ENCODE data around the gene HES2.
"Not testable (repeated sequence)": the region's sequence is repeated elsewhere in the genome, so short reads cannot be mapped to it uniquely, and the experiment has no call there.

Gene HES2

GRCh38 chr1:6418668-6419396, 887 bp downstream of the HES2 start:
- no peak for DNase-seq (ENCODE audit: low read depth, low spot score)

DNA sequence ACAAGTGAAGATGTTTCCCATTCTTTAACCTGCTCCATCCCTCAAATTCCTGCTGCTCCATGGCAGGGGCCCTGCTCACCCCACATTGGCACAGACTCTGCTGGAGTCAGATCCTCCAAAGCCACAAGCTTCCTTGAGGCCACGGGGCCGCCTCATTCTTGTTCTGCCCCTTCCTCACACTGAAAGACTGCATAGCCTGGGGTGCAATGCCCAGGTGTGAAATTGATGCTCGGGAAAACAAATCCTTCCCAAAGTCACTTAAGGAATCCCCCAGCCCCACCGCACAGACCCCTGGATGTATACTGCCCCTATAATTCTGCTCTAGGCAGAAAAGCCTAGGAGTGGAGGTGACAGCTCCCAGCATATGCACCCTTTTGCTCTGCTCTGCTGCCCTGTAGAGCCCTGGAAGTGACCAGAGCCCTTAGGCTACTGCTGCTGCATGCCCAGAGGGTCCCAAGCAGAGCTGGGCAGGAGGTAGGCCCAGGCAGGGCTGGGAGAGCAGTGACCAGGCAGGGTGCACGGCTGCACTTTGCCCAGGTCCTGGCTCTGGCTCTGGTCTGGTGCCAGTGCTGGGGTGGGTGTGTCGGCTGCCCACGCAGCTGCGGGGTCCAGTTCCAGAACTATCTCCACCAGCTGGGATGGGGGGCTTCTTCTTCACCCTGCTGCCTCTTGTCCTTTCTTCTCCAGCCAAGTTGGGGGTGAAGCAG, 1.6 kb downstream of the HES2 start:
- no peak for DNase-seq (ENCODE audit: low read depth, low spot score)

DNA sequence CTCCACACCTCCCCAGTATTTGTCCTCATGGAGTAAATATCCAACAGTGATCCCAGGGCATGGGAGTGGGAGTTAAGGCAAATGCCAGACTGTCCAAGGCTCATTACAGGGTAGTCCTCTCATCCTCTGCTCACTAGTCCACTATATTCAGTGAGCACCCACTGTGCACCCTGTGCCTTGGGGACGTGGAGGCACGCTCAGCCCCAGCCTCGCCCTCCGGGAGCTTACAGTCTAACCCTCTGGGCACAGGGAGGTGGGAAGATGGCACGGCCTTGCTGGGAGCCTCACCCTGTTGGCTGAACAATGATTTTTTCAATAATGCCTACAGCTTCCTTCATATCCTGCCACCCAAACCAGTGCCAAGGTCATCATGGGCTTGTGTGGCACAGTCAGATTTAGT, 2.8 kb downstream of the HES2 start:
- DNase-seq (ENCODE audit: low read depth, low spot score): no peak

DNA sequence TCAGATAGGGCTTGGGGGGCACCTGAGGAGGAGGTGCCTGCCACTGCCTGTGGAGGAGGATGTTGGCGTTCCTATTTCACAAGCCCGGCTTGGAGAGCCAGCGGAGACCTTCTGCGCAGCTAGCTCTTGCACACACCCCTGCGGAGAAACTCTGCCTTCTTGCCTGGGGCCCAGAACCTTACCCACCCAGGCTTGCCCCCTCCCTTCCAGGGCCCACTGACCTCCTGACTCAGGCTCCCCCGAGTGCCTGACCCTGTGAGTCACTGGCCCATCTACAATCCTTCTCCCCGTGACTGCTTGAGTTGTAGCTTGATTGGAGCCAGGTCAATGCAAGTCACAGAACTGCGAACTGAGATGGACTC, 3.4 kb downstream of the HES2 start:
- DNase-seq (ENCODE audit: low read depth, low spot score): no peak

- DNase-seq (ENCODE audit: low read depth, low spot score): no peak
Measured at GRCh38 chr1:6414881-6415626, 4.7 kb downstream of the HES2 start.

GRCh38 chr1:6414443-6414844, 5.3 kb downstream of the HES2 start:
- DNase-seq (ENCODE audit: low read depth, low spot score): peak; percentile 92

GRCh38 chr1:6412896-6413295, 6.8 kb downstream of the HES2 start:
- DNase-seq (ENCODE audit: low read depth, low spot score): no peak

GRCh38 chr1:6410248-6410893, 9.3 kb downstream of the HES2 start:
- DNase-seq (ENCODE audit: low read depth, low spot score): no peak

GRCh38 chr1:6409733-6410132, 10.0 kb downstream of the HES2 start:
- no peak for DNase-seq (ENCODE audit: low read depth, low spot score)

DNA sequence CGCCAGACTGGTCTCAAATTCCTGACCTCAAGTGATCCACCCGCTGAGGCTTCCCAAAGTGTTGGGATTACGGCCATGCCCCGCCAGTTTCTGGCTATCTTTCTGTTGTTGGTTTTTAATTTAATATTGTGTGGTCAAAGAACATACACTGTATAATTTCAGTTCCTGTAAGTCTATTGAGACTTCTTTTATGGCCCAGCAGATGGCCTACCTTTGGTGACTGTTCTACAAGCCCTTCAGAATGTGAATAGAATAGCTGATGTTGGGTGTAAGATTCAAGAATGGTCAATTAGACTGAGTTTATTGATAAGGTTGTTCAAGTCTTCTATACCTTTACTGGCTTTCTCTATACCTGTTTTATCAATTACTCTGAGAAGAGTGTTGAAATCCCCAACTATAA, 10.7 kb downstream of the HES2 start:
- DNase-seq (ENCODE audit: low read depth, low spot score): no peak

GRCh38 chr1:6408023-6408422, 11.7 kb downstream of the HES2 start:
- DNase-seq (ENCODE audit: low read depth, low spot score): no peak

- DNase-seq (ENCODE audit: low read depth, low spot score): no peak
Measured at GRCh38 chr1:6401673-6402072, 18.0 kb downstream of the HES2 start.

DNA sequence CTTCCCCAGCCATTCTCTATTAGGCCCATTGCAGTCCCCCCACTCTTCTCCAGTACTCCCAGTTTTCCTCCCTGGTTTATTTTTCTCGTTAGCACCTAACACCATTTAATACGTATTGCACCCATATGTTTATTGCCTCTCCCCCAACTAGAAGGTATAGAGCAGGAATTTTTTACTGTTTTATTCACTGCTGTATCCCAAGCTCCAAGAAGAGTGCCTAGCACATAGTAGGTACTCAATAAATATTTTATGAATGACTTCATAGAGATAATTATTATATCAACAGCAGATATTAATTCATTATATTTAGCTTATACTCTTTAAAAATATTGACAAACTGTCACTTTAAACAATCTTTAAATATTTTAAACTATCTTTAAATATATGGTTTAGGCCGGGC, 20.4 kb downstream of the HES2 start:
- DNase-seq (ENCODE audit: low read depth, low spot score): no peak

DNA sequence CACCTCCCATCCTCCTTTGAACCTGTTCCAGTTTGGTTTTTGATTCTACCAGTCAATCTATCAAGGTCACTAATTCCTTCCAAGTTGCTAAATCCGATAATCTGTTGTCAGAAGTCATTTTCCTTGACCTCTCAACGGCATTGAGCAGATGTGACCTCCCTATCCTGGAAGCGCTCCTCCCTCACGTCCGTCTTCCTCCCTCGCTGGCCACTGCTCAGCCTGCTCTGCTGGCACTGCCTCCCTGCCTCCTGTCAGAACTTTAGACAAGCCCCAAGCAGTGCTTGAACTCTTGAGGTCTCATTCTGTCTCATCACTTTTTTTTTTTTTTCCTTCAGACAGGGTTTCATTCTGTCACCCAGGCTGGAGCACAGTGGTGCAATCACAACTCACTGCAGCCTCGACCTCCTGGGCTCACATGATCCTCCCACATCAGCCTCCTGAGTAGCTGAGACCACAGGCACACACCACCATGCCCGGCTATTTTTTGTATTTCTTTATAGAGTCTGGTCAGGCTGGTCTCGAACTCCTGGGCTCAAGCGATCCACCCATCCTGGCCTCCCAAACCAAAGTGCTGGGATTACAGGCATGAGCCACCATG, 21.8 kb downstream of the HES2 start:
- DNase-seq (ENCODE audit: low read depth, low spot score): no peak

DNA sequence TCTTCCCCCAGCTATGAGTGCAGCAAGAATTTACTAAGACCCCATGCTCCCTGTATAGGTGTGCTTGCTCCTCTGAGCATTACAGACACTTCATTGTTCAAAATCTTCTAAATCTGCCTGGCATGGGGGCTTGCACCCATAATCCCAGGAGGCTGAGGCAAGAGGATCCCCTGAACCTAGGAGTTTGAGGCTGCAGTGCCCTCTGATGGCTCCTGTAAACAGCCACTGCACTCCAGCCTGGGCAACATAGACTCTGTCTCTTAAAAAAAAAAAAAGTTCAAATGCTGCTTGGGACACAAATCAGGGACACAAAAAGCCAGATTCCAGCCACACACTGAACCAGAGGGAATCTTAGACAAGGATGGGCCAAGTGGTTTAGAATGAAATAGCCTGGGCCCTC, 22.7 kb downstream of the HES2 start:
- DNase-seq (ENCODE audit: low read depth, low spot score): no peak

DNA sequence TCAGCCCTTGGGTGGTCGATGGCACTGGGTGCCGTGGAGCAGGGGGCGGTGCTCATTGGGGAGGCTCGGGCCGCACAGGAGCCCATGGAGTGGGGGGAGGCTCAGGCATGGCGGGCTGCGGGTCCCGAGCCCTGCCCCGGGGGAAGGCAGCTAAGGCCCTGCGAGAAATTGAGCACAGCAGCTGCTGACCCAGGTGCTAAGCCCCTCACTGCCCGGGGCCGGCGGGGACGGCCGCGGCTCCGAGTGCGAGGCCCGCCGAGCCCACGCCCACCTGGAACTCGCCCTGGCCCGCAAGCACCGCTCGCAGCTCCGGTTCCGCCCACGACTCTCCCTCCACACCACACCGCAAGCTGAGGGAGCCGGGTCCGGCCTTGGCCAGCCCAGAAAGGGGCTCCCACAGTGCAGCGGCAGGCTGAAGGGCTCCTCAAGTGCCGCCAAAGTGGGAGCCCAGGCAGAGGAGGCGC, 23.9 kb downstream of the HES2 start:
- not testable (repeated sequence) for DNase-seq (ENCODE audit: low read depth, low spot score)

DNA sequence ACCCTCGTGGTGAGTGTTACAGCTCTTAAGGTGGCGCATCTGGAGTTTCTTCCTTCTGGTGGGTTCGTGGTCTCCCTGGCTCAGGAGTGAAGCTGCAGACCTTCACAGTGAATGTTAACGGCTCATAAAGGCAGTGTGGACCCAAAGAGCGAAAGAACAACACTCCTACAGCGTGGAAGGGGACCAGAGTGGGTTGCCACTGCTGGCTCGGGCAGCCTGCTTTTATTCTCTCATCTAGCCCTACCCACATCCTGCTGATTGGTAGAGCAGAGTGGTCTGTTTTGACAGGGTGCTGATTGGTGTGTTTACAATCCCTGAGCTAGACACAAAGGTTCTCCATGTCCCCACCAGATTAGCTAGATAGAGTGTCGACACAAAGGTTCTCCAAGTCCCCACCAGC, 24.6 kb downstream of the HES2 start:
- DNase-seq (ENCODE audit: low read depth, low spot score): not testable (repeated sequence)

GRCh38 chr1:6393400-6394187, 26.1 kb downstream of the HES2 start, which contains the start of gene ACOT7:
ACOT7 (minus strand) TSS chr1:6393767; CDS start chr1:6393399, 368 bp downstream.
- DNase-seq (ENCODE audit: low read depth, low spot score): peak; percentile 94

DNA sequence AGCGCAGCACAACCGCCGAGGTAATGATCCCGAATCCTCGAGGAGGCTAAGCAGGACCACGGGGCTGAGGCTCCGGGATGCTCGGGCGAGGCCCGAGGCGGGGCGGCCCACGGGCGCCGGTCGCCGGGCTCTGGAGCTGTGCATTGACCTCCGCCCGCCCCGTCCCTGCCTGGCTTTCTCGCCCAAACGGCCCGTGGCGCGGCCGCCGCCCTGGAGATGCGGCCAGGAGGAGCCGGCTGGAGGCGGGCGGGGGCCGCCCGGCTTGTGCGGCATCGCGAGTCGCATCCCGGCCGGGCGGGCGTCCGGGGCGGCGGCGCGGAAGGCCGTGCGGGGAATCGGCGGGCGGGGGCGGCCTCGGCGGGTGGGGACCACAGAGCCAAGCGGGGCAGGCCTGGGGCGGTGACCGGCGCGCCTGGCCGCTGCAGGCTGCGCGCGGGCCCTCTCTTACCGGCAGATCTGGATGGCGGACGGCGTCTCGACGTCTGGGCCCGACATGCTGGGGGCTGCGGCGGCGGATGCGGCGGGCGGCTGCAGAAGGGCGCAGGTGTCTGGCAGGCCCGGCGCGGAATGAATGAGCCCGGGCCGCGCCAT, 26.8 kb downstream of the HES2 start:
- no peak for DNase-seq (ENCODE audit: low read depth, low spot score)
